ENCODE data around the gene GNG12.

The GNG12 gene

GRCh38 chr1:67832737-67833601 lies at the start of gene GNG12:
GNG12 (minus strand) TSS chr1:67833467; CDS start chr1:67707686, 125,781 bp downstream.
- DNase-seq = no peak

GRCh38 chr1:67882196-67882958 lies 49.1 kb upstream of the GNG12 start:
- no peak for DNase-seq

GRCh38 chr1:67880056-67880601 lies 46.9 kb upstream of the GNG12 start:
- no peak for DNase-seq

GRCh38 chr1:67879485-67879884 lies 46.2 kb upstream of the GNG12 start:
- no peak for DNase-seq

GRCh38 chr1:67874501-67875111 lies 41.3 kb upstream of the GNG12 start:
- no peak for DNase-seq

- no peak for DNase-seq
These were observed 36.0 kb upstream of the GNG12 start for GRCh38 chr1:67869233-67869632.

- DNase-seq = no peak
These were observed 30.4 kb upstream of the GNG12 start for GRCh38 chr1:67863637-67864036.

- no peak for DNase-seq
These were observed 29.4 kb upstream of the GNG12 start for GRCh38 chr1:67862685-67863084.

GRCh38 chr1:67861856-67862516 lies 28.7 kb upstream of the GNG12 start:
- no peak for DNase-seq

- no peak for DNase-seq
These were observed 27.5 kb upstream of the GNG12 start for GRCh38 chr1:67860776-67861175.

- DNase-seq = no peak
These were observed 23.7 kb upstream of the GNG12 start for GRCh38 chr1:67856921-67857320.

GRCh38 chr1:67855961-67856360 lies 22.7 kb upstream of the GNG12 start:
- DNase-seq = no peak

GRCh38 chr1:67855444-67855843 lies 22.2 kb upstream of the GNG12 start:
- DNase-seq = no peak

GRCh38 chr1:67853704-67854103 lies 20.4 kb upstream of the GNG12 start:
- no peak for DNase-seq

- no peak for DNase-seq
These were observed 18.5 kb upstream of the GNG12 start for GRCh38 chr1:67851800-67852199.

GRCh38 chr1:67850611-67851075 lies 17.4 kb upstream of the GNG12 start:
- no peak for DNase-seq

GRCh38 chr1:67850151-67850551 lies 16.9 kb upstream of the GNG12 start:
- DNase-seq = no peak

GRCh38 chr1:67847466-67847865 lies 14.2 kb upstream of the GNG12 start:
- no peak for DNase-seq

- no peak for DNase-seq
These were observed 13.3 kb upstream of the GNG12 start for GRCh38 chr1:67846538-67846937.

- no peak for DNase-seq
These were observed 11.7 kb upstream of the GNG12 start for GRCh38 chr1:67844988-67845387.

- no peak for DNase-seq
These were observed 10.5 kb upstream of the GNG12 start for GRCh38 chr1:67843746-67844145.

GRCh38 chr1:67843331-67843730 lies 10.1 kb upstream of the GNG12 start:
- no peak for DNase-seq

- no peak for DNase-seq
These were observed 7.2 kb upstream of the GNG12 start for GRCh38 chr1:67840449-67840848.
